Head of caudate nucleus (tissue), 42 donors: Measurements from ENCODE around the gene SLC6A8.
A peak's percentile ranks its signal among the peaks of the same experiment; 100 is the strongest.
"Not testable (repeated sequence)": the region's sequence is repeated elsewhere in the genome, so short reads cannot be mapped to it uniquely, and the experiment has no call there.

Experiments
- DNase-seq, 42 donors: peaks; one replicate each; pipeline versions ENCODE4 v3.0.0 to v3.0.0-alpha.2; 2020 to 2021; ENCODE audit warnings: mixed read lengths in 7 of 42
- intact Hi-C: fragments of 100-400 bp; cut with DNase I; formaldehyde crosslinking; loops from one replicate; pipeline ENCODE4 v1.15.0; 2022

The SLC6A8 gene

DNA sequence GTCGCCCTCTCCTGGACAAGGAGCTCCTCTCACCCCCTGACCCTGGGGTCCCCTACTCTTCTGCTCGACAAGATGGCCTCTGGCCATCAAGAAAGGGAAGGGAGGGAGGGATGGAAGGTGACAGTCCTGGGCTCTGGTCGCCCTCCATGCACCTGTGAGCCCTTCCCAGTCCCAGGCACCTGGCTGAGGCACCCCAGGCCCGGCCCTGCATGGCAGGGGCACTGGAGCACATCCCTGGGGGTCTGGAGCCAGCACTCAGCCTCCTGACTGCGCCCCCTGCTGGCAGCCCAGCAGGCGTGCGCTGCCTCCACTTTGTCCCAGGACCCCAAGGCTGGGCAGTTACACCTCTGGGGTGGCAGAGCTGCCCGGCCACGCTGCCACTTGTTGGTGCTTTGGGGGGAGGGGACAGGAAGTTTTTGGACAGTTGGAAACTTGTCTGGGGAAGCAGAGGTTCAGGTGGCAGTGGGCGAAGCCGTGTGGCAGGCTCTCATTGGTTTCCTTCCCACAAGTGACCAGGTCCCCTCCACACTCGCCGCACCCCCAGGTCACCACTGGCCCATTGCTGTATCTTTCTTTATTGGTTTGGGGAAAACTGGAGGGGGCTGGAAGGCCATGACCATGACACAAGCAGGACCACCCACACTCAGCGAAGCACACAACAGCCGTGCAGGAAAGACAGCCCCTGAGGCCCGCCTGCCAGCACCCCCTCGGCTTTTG, 18.4 kb upstream of the SLC6A8 start:
- DNase-seq: peak in 10 of 42 donors; percentile 8 to 62 (median 48)
- intact Hi-C loops: loop anchor here (5.0 to 10.0 kb wide), 3 partner anchors 62 to 705 kb away; no protein-coding TSS in a partner anchor

GRCh38 chrX:153669901-153670731, 17.6 kb upstream of the SLC6A8 start:
- DNase-seq: peak in 5 of 42 donors; percentile 8 to 24 (median 15)
- intact Hi-C loops: loop anchor here (5.0 to 10.0 kb wide), 3 partner anchors 63 to 705 kb away; no protein-coding TSS in a partner anchor

GRCh38 chrX:153670748-153671588, 16.8 kb upstream of the SLC6A8 start:
- DNase-seq: peak in 7 of 42 donors; percentile 11 to 28 (median 19)
- intact Hi-C loops: no loop called here

GRCh38 chrX:153671589-153672530, 15.9 kb upstream of the SLC6A8 start:
- DNase-seq: peak in 6 of 42 donors; percentile 10 to 27 (median 22)
- intact Hi-C loops: no loop called here

- DNase-seq: peak in 14 of 42 donors; percentile 7 to 43 (median 30)
- intact Hi-C loops: no loop called here
Observed at GRCh38 chrX:153672531-153673427, 14.9 kb upstream of the SLC6A8 start.

GRCh38 chrX:153673428-153674218, 14.1 kb upstream of the SLC6A8 start, which contains the start of gene PNCK:
Gene PNCK, minus strand, starts transcription at chrX:153673813. Its CDS starts 737 bp downstream, at chrX:153673076.
- intact Hi-C loops: no loop called here
- peak in 8 of 42 donors; percentile 8 to 41 (median 28) for DNase-seq

- DNase-seq: peak in 5 of 42 donors; percentile 14 to 28 (median 23)
- intact Hi-C loops: no loop called here
Observed at GRCh38 chrX:153674219-153674851, 13.4 kb upstream of the SLC6A8 start.

- peak in 9 of 42 donors; percentile 1 to 28 (median 12) for DNase-seq
- intact Hi-C loops: no loop called here
Observed at GRCh38 chrX:153681175-153681574, 6.6 kb upstream of the SLC6A8 start.

DNA sequence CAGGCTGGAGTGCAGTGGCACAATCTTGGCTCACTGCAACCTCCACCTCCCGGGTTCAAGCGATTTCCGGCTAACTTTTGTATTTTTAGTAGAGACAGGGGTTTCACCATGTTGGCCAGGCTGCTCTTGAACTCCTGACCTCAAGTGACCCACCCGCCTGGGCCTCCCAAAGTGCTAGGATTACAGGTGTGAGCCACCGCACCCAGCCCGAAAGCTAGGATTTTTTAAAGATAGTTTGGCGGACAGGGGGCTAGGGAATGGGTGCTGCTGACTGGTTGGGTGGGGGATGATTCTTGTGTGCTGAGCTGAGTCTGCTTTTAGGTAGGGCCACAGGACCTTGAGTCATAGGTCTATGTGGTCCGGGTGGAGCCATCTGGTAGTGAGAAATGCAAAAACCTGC, 4.2 kb upstream of the SLC6A8 start:
- DNase-seq: peak in 3 of 42 donors; percentile 1 to 10 (median 5)

GRCh38 chrX:153684467-153685155, 3.1 kb upstream of the SLC6A8 start:
- intact Hi-C loops: no loop called here
- peak in 10 of 42 donors; percentile 1 to 23 (median 7) for DNase-seq

More for the DNA sequence above, 4.2 kb upstream of the SLC6A8 start:
- intact Hi-C loops: not testable (repeated sequence)

GRCh38 chrX:153685156-153685536, 2.6 kb upstream of the SLC6A8 start:
- intact Hi-C loops: no loop called here
- peak in 4 of 42 donors; percentile 1 to 20 (median 8) for DNase-seq

DNA sequence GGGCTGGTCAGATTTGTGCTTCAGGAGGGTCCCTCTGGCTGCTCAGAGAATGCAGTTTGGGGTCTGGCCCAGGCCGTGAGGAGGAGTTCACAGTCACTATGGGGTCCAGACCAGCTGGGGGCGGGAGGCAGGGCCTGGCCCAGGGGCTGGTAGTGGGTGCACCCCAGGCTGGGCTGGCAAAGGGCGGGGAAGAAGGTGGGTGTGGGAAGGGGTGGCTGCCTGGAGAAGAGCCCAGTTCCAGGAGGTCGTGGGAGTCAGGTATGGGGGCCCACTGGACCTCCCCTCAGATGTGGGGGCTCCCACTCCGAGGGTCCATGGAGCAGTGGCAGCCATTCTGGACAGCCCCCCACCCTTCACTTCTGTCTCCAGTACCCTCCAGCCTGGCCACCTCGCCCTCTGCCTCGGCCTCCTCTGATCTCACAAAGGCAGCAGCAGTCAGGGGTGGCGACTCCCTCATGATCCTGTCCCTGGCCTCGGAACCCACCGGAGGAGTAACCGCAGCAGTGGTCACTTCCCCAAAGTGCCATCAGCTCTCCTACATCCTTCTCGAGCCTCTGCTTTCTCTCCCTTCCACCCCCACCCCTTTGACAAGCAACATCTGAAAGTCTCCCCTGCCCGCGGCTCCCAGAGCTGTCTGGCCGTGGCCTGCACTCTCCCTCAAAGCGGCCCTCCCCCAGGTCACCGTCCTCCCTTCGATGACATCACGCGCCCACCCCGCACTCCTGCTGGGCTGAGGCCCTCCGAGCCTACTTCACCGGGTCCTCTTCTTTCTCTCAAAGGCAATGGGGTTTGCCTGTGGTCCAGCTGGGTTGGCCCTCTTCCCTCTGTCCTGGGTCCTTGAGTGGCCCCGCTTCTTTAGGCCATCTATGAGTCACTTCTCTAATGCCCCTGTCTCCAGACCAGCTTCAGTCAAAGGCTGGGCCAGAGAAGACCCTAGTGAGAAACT, 1.7 kb upstream of the SLC6A8 start:
- DNase-seq: peak in 2 of 42 donors; percentile 1 to 5
- intact Hi-C loops: no loop called here

DNA sequence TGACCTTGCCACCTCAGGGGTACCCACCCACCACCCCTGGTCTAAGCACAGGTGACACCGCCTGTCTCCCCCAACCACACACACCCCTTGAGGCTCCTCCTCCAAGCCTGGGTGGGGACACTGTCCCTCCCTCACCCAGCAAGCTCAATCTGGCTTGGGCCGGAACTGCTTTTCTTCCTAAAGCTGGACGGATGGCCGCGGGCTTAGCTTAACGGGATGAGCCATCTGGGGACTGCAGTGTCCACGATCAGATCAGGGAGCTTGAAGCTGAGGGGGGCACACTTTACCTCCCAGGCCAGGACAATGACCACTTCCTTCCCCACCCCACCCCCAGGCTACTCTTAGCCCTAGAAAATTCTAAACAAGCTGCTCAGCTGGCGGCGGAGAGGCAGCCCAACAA, 1.0 kb upstream of the SLC6A8 start:
- intact Hi-C loops: no loop called here
- peak in 1 of 42 donors; percentile 1 for DNase-seq

- peak in 1 of 42 donors; percentile 2 for DNase-seq
- intact Hi-C loops: loop anchor here (2.0 kb wide), 1 partner anchor 77 kb away; the partner anchor contains the start of gene PLXNB3
Observed at GRCh38 chrX:153688071-153688470, 345 bp downstream of the SLC6A8 start.
